Measurements from ENCODE around the gene RBBP8. TPM values are rescaled to one million over a fixed set of nuclear protein-coding genes. Genes with fewer than 3 reads are reported as not detected.

The RBBP8 gene
- total RNA-seq, 1 donor from 2014 or later, result 57.0 TPM

GRCh38 chr18:22961156-22961555 is 28.0 kb downstream of the RBBP8 start:
- DNase-seq (ENCODE audit: low read depth), result no peak
- H3K4me3 ChIP-seq (ENCODE audit: low read depth, low read length), result no peak overlapping the region
- no peak for TF ChIP-seq CTCF (conservative IDR thresholded peaks at IDR 0.05; ENCODE audit: low read depth, low read length)

GRCh38 chr18:22962004-22962403 is 28.9 kb downstream of the RBBP8 start:
- H3K4me3 ChIP-seq (ENCODE audit: low read depth, low read length), result no peak overlapping the region
- no peak for DNase-seq (ENCODE audit: low read depth)
- no peak for TF ChIP-seq CTCF (conservative IDR thresholded peaks at IDR 0.05; ENCODE audit: low read depth, low read length)

DNA sequence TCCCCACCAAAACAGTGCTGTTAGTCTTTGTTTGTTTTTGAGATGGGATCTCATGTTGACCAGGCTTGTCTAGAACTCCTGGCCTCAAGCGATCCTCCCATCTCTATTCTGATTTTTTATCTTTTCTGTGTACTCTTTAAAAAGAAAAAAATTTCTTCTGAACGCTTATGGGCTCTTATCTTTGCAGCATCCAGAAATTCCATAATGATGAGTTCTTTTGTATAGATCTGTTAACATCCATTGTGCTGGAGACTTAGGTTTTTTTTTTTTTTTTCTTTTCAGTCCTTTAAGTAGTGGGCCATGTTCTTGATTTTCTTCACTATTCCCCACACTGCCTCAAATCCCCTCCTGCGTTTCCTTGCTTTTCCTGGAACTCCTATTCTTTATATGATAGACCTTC is 31.0 kb downstream of the RBBP8 start:
- no peak overlapping the region for H3K4me3 ChIP-seq (ENCODE audit: low read depth, low read length)
- TF ChIP-seq CTCF (conservative IDR thresholded peaks at IDR 0.05; ENCODE audit: low read depth, low read length), result no peak
- DNase-seq (ENCODE audit: low read depth), result no peak

- no peak for DNase-seq (ENCODE audit: low read depth)
- TF ChIP-seq CTCF (conservative IDR thresholded peaks at IDR 0.05; ENCODE audit: low read depth, low read length), result no peak
- H3K4me3 ChIP-seq (ENCODE audit: low read depth, low read length), result no peak overlapping the region
Measured at GRCh38 chr18:22964722-22965121, 31.6 kb downstream of the RBBP8 start.

DNA sequence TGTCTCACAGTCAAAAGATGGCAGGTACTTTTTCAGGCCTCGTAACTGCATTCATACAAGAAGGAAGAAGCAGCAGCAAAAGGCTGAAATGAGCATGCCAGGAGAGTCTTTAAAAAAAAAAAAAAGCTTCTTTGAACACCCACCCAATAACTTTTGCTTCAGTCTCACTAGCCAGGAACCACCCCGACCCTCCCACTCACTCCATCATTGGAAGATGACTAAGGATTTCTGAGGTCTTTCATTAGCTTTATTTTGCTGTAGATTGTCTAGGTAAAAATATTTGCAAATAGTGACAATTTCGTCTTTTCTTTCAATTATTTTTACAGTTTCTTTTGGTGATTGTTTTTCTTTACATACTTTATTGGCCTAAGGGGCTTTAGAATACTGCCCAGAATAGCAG is 37.9 kb downstream of the RBBP8 start:
- no peak for DNase-seq (ENCODE audit: low read depth)
- TF ChIP-seq CTCF (conservative IDR thresholded peaks at IDR 0.05; ENCODE audit: low read depth, low read length), result no peak

GRCh38 chr18:22974001-22974400 is 40.9 kb downstream of the RBBP8 start:
- TF ChIP-seq CTCF (conservative IDR thresholded peaks at IDR 0.05; ENCODE audit: low read depth, low read length), result no peak
- DNase-seq (ENCODE audit: low read depth), result no peak
- no peak overlapping the region for H3K4me3 ChIP-seq (ENCODE audit: low read depth, low read length)

More for the DNA sequence above, 37.9 kb downstream of the RBBP8 start:
- H3K4me3 ChIP-seq (ENCODE audit: low read depth, low read length), result no peak overlapping the region

DNA sequence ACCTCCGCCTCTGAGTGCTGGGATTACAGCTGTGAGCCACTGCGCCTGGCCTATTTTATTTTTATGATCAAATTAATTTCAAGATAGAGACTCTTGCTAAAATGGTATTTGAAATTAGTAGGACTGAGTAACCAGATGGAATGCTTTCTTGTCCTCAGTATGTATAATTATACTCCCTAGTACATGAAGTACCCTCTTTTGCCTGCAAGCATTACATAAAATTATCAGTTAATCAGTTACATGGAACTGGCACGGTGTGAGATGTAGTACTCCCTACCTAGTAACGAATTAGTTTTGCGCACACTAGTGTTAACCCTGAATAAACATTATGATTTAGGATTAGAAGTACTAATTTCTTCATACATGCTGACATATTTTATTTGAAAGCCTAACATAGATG is 41.6 kb downstream of the RBBP8 start:
- no peak for TF ChIP-seq CTCF (conservative IDR thresholded peaks at IDR 0.05; ENCODE audit: low read depth, low read length)
- DNase-seq (ENCODE audit: low read depth), result peak; percentile 80

More for the DNA sequence above, 41.6 kb downstream of the RBBP8 start:
- peak overlapping the region; percentile 55 for H3K4me3 ChIP-seq (ENCODE audit: low read depth, low read length)
